Activated CD8-positive, alpha-beta T cell treated with anti-CD3 and anti-CD28 coated beads for 36 hours (primary cell): ENCODE data around the gene CHMP1B. TPM values are rescaled to one million over a fixed set of nuclear protein-coding genes. Genes with fewer than 3 reads are reported as not detected.

ENCODE experiments used
- ATAC-seq: fragments of 200-7000 bp; cut with Tn5 transposase; one replicate; pipeline ENCODE4 v1.10.0; 2021; ENCODE audit warnings: mild to moderate bottlenecking, moderate library complexity
- CTCF ChIA-PET: fragments of 350-600 bp; sonication (Branson Sonifier 250); formaldehyde crosslinking; loops from one replicate; lab custom pipeline; 2021; ENCODE audit warnings: antibody characterized with exemption; lab: Charles Lee
- POLR2A ChIA-PET: fragments of 350-600 bp; sonication (Branson Sonifier 250); formaldehyde crosslinking; loops from one replicate; lab custom pipeline; 2021; ENCODE audit warnings: antibody characterized with exemption; lab: Charles Lee
- DNase-seq: peaks from one replicate; pipeline ENCODE4 v3.0.0-alpha.2; 2020
- H3K27ac Mint-ChIP-seq: one replicate; pipeline ENCODE4 v1.8.0; 2021; ENCODE audit warnings: mild to moderate bottlenecking, mixed read lengths
- H3K27me3 Mint-ChIP-seq: one replicate; pipeline ENCODE4 v1.8.0; 2021; ENCODE audit warnings: mixed read lengths
- H3K36me3 Mint-ChIP-seq: one replicate; pipeline ENCODE4 v1.8.0; 2021; ENCODE audit warnings: low read depth, mixed read lengths
- H3K4me1 Mint-ChIP-seq: one replicate; pipeline ENCODE4 v1.8.0; 2021; ENCODE audit warnings: low read depth, mixed read lengths
- H3K4me3 Mint-ChIP-seq: one replicate; pipeline ENCODE4 v1.8.0; 2021; ENCODE audit warnings: mild to moderate bottlenecking, moderate library complexity, mixed read lengths
- H3K9me3 Mint-ChIP-seq: one replicate; pipeline ENCODE4 v1.8.0; 2021; ENCODE audit warnings: mixed read lengths
- CTCF ChIP-seq: fragments of 200-600 bp; IDR thresholded peaks from one replicate; pipeline ENCODE4 v1.8.0; 2022; ENCODE audit warnings: antibody characterized with exemption, mild to moderate bottlenecking
- intact Hi-C: fragments of 100-400 bp; cut with micrococcal nuclease; formaldehyde crosslinking; loops from one replicate; pipeline ENCODE4 v1.10.0; 2022
- total RNA-seq, 2 experiments: library from RNA; stranded (reverse); gene quantifications; one replicate each; pipeline ENCODE4 v1.2.3, GENCODE V29; 2021

The CHMP1B gene
- total RNA-seq, 2 experiments from 2014 or later, result 24.8 to 25.8 TPM

DNA sequence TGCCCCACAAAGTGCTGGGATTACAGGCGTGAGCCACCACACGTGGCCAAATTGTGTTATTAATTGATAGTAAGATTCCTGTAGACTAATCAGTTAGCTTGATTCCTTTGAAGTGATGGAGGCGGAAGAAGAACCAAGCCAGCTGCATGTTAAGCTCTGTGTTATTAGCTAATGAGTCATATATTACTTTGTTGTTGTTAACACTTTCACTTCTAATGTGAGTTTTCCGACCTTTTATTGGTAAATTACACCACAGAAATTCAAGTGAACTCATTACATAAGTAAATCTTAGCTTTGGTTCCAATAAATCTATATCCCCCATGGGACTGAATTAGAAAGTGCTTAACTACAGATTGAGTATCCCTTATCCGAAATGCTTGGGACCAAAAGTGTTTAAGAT, 20.3 kb downstream of the CHMP1B start:
- no peaks in the 10 kb centered on the region for H3K4me1 Mint-ChIP-seq
- DNase-seq (no peak), ATAC-seq (no peak)
- intact Hi-C loops, result loop anchor here (10.0 kb wide), 1 partner anchor 137 kb away; no protein-coding TSS in a partner anchor
- ChIA-PET CTCF (interaction anchor here (1.2 to 1.6 kb wide), 2 partner anchors 67 to 139 kb away, joined by 3 to 5 read pairs; no protein-coding TSS in a partner anchor), POLR2A (no interaction called here)
- no peak for TF ChIP-seq CTCF
- no peaks in the 10 kb centered on the region for H3K9me3 Mint-ChIP-seq
- H3K36me3 Mint-ChIP-seq, result no peaks in the 10 kb centered on the region
- no peak overlapping the region for H3K4me3 Mint-ChIP-seq
- peaks cover 7% of the 10 kb centered on the region for H3K27me3 Mint-ChIP-seq
- H3K27ac Mint-ChIP-seq, result no peak overlapping the region

- peak; percentile 28 for DNase-seq
- H3K9me3 Mint-ChIP-seq, result no peaks in the 10 kb centered on the region
- H3K4me3 Mint-ChIP-seq, result no peak overlapping the region
- ChIA-PET CTCF (no interaction called here), POLR2A (no interaction called here)
- intact Hi-C loops, result loop anchor here (10.0 kb wide), 1 partner anchor 138 kb away; no protein-coding TSS in a partner anchor
- H3K27ac Mint-ChIP-seq, result no peak overlapping the region
- H3K36me3 Mint-ChIP-seq, result no peaks in the 10 kb centered on the region
- no peaks in the 10 kb centered on the region for H3K4me1 Mint-ChIP-seq
- peaks cover 4% of the 10 kb centered on the region for H3K27me3 Mint-ChIP-seq
- peak; percentile 45 for ATAC-seq
- peak; percentile 30 for TF ChIP-seq CTCF
These were observed 21.4 kb downstream of the CHMP1B start for GRCh38 chr18:11872479-11873136.

GRCh38 chr18:11873670-11874340, 22.6 kb downstream of the CHMP1B start:
- DNase-seq, result no peak
- Mint-ChIP-seq H3K36me3 (no peaks in the 10 kb centered on the region), H3K9me3 (no peaks in the 10 kb centered on the region), H3K27me3 (peaks cover 2% of the 10 kb centered on the region), H3K4me3 (no peak overlapping the region), H3K4me1 (no peaks in the 10 kb centered on the region), H3K27ac (no peak overlapping the region)
- ATAC-seq, result no peak
- no peak for TF ChIP-seq CTCF
- POLR2A ChIA-PET, result no interaction called here
- CTCF ChIA-PET, result no interaction called here
- intact Hi-C loops, result loop anchor here (10.0 kb wide), 1 partner anchor 139 kb away; no protein-coding TSS in a partner anchor

- no peak overlapping the region for H3K4me3 Mint-ChIP-seq
- H3K27ac Mint-ChIP-seq, result no peak overlapping the region
- H3K36me3 Mint-ChIP-seq, result no peaks in the 10 kb centered on the region
- ChIA-PET POLR2A (no interaction called here), CTCF (no interaction called here)
- DNase-seq, result no peak
- H3K4me1 Mint-ChIP-seq, result no peaks in the 10 kb centered on the region
- no peaks in the 10 kb centered on the region for H3K9me3 Mint-ChIP-seq
- TF ChIP-seq CTCF, result no peak
- intact Hi-C loops, result loop anchor here (10.0 kb wide), 1 partner anchor 140 kb away; no protein-coding TSS in a partner anchor
- ATAC-seq, result no peak
- H3K27me3 Mint-ChIP-seq, result peaks cover 1% of the 10 kb centered on the region
These were observed 23.5 kb downstream of the CHMP1B start for GRCh38 chr18:11874676-11875075.
